ENCODE measurements around the gene ARHGAP10. TPM values are rescaled to one million over a fixed set of nuclear protein-coding genes. Genes with fewer than 3 reads are reported as not detected.
"Not testable (repeated sequence)": the region's sequence is repeated elsewhere in the genome, so short reads cannot be mapped to it uniquely, and the experiment has no call there.

Gene ARHGAP10
- total RNA-seq, 1 donor from 2014 or later: 26.9 TPM

DNA sequence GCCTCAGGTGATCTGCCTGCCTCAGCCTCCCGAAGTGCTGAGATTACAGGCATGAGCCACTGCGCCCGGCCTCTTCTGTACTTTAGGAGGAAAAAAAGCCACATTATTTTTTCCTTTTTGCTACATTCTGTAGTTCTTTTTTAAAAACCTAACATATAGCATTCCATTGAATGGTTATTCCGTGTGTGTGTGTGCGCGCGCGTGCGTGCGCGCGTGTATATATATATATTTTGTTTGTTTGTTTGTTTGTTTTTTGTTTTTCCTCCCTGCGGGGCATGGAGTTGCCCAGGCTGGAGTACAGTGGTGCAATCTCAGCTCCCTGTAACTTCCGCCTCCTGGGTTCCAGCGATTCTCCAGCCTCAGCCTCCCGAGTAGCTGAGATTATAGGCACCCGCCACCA, 59.5 kb downstream of the ARHGAP10 start:
- Histone ChIP-seq H3K9me3 (no peaks in the 10 kb centered on the region), H3K4me3 (no peak overlapping the region), H3K27me3 (no peaks in the 10 kb centered on the region), H3K36me3 (no peaks in the 10 kb centered on the region), H3K4me1 (peaks cover 43% of the 10 kb centered on the region), H3K27ac (no peak overlapping the region)
- TF ChIP-seq, protein P1, sequence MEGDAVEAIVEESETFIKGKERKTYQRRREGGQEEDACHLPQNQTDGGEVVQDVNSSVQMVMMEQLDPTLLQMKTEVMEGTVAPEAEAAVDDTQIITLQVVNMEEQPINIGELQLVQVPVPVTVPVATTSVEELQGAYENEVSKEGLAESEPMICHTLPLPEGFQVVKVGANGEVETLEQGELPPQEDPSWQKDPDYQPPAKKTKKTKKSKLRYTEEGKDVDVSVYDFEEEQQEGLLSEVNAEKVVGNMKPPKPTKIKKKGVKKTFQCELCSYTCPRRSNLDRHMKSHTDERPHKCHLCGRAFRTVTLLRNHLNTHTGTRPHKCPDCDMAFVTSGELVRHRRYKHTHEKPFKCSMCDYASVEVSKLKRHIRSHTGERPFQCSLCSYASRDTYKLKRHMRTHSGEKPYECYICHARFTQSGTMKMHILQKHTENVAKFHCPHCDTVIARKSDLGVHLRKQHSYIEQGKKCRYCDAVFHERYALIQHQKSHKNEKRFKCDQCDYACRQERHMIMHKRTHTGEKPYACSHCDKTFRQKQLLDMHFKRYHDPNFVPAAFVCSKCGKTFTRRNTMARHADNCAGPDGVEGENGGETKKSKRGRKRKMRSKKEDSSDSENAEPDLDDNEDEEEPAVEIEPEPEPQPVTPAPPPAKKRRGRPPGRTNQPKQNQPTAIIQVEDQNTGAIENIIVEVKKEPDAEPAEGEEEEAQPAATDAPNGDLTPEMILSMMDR (IDR thresholded peaks at IDR 0.05): no peak
- DNase-seq (no peak), ATAC-seq (no peak)
- intact Hi-C loops (cut with DNase I): no loop called here

DNA sequence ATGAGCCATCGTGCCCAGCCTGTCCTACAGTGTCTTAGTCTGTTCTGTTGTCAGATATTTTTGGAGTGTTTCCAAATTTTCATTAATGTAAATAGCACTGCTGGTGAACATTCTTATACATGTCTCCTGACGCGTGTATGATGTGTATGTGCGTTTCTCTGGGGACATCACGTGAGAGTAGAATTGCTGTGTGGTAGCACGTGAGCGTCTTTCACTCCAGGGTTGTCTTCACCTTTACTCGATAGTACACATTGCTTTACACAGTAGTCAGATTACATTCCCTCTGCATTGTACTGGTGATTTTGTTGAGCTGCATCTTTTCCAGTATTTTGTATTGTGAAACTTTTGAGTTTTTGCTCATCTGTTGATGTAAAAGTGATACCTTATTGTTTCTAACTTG, 60.0 kb downstream of the ARHGAP10 start:
- Histone ChIP-seq H3K27me3 (no peaks in the 10 kb centered on the region), H3K36me3 (no peaks in the 10 kb centered on the region), H3K9me3 (no peaks in the 10 kb centered on the region), H3K4me3 (no peak overlapping the region), H3K4me1 (peaks cover 39% of the 10 kb centered on the region), H3K27ac (no peak overlapping the region)
- intact Hi-C loops (cut with DNase I): no loop called here
- ATAC-seq (no peak), DNase-seq (no peak)
- TF ChIP-seq, protein P1 (IDR thresholded peaks at IDR 0.05): no peak

DNA sequence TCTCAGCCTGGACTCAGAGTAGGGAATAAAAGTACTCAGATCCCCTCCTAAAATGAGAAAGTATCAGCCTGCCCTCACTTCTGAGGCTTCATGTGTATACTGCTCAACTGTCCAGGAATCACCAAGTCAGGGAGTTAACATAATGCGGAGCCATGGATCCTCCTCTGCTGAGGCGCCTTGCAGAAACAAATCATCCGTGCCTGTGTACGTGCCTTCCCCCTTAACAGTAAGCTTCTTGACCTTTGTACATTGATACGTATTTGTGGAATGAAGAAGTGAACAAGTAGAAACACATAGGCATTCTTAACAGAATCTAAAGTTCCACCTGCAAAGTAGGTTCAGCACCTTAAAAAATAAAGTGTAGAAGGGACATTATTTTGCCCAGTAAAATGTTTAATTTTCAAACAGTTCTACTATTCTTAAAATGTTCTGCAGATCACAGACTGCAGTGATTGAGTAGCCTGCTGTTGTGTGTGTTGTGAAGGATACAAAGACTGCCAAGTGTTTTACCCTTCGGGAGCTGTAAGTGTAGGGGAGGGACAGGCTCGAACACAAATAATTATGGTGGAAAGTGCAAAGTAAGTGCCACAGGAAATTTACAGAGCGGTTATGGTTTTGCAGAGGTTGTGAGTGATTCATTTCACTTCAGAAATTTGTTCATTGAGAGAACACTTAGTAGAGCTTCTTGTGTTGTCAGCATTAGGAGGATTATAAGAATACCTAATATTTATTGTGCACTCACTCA, 61.9 kb downstream of the ARHGAP10 start:
- TF ChIP-seq, protein P1 (IDR thresholded peaks at IDR 0.05): no peak
- no peaks in the 10 kb centered on the region for H3K36me3 ChIP-seq
- H3K27ac ChIP-seq: no peak overlapping the region
- H3K27me3 ChIP-seq: no peaks in the 10 kb centered on the region
- H3K9me3 ChIP-seq: no peaks in the 10 kb centered on the region
- no peak for DNase-seq
- intact Hi-C loops (cut with DNase I): no loop called here
- no peak overlapping the region for H3K4me3 ChIP-seq
- peak; percentile 71 for ATAC-seq
- peaks cover 24% of the 10 kb centered on the region for H3K4me1 ChIP-seq

DNA sequence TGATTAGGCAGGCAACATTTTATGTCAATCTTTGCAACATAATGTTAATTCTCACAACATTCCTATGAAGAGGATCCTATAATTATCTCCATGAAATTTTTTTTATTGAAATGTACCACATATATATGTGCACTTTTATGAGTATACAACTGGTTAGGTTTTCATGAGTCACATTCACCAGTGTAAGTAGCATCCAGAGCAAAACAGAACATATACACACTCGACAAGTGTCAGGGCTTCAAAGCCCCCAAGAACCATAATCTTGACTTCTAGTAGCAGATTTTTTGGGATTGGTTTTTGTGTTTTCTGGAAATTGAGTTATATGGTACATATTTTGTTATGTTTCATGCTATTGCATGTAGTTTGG, 62.4 kb downstream of the ARHGAP10 start:
- Histone ChIP-seq H3K4me3 (no peak overlapping the region), H3K27me3 (no peaks in the 10 kb centered on the region), H3K27ac (no peak overlapping the region), H3K9me3 (no peaks in the 10 kb centered on the region), H3K4me1 (peaks cover 22% of the 10 kb centered on the region), H3K36me3 (no peaks in the 10 kb centered on the region)
- intact Hi-C loops (cut with DNase I): no loop called here
- DNase-seq (no peak), ATAC-seq (no peak)
- TF ChIP-seq, protein P1 (IDR thresholded peaks at IDR 0.05): no peak

DNA sequence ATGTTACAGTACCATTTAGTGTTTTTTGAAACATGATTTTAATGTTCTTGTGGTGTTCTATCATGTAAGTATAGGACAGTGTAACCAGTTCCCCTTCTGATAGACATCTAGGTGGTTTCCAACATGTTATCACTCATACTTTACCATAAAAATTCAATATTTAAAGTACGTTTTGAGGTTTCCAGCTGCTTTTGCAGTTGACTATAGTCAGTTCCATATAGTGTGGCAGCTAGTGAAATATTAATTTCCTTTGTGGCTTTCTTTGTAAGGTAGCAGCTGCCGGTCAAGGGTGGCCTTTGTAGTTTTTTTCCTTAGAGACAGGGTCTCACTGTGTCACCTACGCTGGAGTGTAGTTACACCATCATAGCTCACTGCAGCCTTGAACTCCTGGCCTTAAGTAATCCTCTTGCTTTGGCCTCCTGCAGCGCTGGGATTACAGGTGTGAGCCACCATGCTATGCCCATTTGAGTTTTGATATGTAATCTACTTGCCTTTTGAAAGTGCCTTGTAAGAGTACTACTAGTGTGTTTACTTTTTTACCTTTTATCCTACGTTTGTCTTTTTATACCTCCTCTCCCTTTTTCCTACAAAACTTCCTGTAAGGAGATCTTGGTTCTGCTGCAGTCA, 63.0 kb downstream of the ARHGAP10 start:
- no peak for DNase-seq
- Histone ChIP-seq H3K4me1 (peaks cover 21% of the 10 kb centered on the region), H3K9me3 (no peaks in the 10 kb centered on the region), H3K27ac (no peak overlapping the region), H3K4me3 (no peak overlapping the region), H3K27me3 (no peaks in the 10 kb centered on the region), H3K36me3 (no peaks in the 10 kb centered on the region)
- intact Hi-C loops (cut with DNase I): no loop called here
- TF ChIP-seq, protein P1 (IDR thresholded peaks at IDR 0.05): no peak
- ATAC-seq: no peak

DNA sequence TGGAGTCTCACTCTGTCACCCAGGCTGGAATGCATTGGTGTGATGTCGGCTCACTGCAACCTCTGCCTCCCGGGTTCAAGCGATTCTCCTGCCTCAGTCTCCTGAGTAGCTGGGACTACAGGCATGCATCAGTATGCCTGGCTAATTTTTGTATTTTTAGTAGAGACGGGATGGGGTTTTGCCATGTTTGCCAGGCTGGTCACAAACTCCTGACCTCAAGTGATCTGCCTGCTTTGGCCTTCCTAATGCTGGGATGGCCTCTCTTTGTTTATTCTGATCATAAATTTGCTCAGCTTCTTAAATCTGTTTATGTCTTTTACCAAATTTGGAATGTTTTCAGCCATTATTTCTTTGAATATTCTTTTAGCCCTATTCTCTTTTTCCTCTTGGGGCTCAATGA, 67.2 kb downstream of the ARHGAP10 start:
- intact Hi-C loops (cut with DNase I); ATAC-seq; H3K36me3 ChIP-seq; H3K9me3 ChIP-seq; H3K4me3 ChIP-seq; H3K27me3 ChIP-seq; DNase-seq; H3K27ac ChIP-seq: not testable (repeated sequence)
- H3K4me1 ChIP-seq: peaks cover 13% of the 10 kb centered on the region
